ENCODE measurements around the gene ADGRG4.

GRCh38 chrX:136453114-136453513 is 152.4 kb downstream of the ADGRG4 start:
- TF ChIP-seq, protein P1, sequence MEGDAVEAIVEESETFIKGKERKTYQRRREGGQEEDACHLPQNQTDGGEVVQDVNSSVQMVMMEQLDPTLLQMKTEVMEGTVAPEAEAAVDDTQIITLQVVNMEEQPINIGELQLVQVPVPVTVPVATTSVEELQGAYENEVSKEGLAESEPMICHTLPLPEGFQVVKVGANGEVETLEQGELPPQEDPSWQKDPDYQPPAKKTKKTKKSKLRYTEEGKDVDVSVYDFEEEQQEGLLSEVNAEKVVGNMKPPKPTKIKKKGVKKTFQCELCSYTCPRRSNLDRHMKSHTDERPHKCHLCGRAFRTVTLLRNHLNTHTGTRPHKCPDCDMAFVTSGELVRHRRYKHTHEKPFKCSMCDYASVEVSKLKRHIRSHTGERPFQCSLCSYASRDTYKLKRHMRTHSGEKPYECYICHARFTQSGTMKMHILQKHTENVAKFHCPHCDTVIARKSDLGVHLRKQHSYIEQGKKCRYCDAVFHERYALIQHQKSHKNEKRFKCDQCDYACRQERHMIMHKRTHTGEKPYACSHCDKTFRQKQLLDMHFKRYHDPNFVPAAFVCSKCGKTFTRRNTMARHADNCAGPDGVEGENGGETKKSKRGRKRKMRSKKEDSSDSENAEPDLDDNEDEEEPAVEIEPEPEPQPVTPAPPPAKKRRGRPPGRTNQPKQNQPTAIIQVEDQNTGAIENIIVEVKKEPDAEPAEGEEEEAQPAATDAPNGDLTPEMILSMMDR (IDR thresholded peaks at IDR 0.05), result no peak
- TF ChIP-seq EZH2 (IDR thresholded peaks at IDR 0.05; ENCODE audit: borderline replicate concordance, insufficient read depth, low read depth, low read length, poor library complexity, severe bottlenecking), result no peak

Data from B cell (primary cell).